KMS-11 (cell line): ENCODE measurements around the gene PRSS2.

Source experiments
- H2AFZ ChIP-seq: fragments of 200-600 bp; sonication (generic); 2 replicates; pipeline ENCODE4 v1.6.1; 2016; ENCODE audit warnings: antibody characterized with exemption, mixed run types, low read depth
- H3K27ac ChIP-seq: fragments of 200-600 bp; sonication (generic); 2 replicates; pipeline ENCODE4 v1.6.1; 2016; ENCODE audit warnings: mild to moderate bottlenecking, mixed run types
- H3K27me3 ChIP-seq: fragments of 200-600 bp; sonication (generic); 2 replicates; pipeline ENCODE4 v1.6.1; 2017; ENCODE audit warnings: mild to moderate bottlenecking, low read depth, mixed run types, moderate library complexity; ENCODE audit not compliant: insufficient read depth
- H3K36me3 ChIP-seq: fragments of 200-600 bp; sonication (generic); 2 replicates; pipeline ENCODE4 v1.6.1; 2017; ENCODE audit warnings: mild to moderate bottlenecking, mixed run types; ENCODE audit not compliant: insufficient read depth
- H3K4me1 ChIP-seq: fragments of 200-600 bp; sonication (generic); 2 replicates; pipeline ENCODE4 v1.6.1; 2016; ENCODE audit warnings: mild to moderate bottlenecking, low read depth, mixed run types; ENCODE audit not compliant: poor library complexity, severe bottlenecking
- H3K4me2 ChIP-seq: fragments of 200-600 bp; sonication (generic); 2 replicates; pipeline ENCODE4 v1.7.0; 2016; ENCODE audit warnings: mild to moderate bottlenecking, mixed run types
- H3K4me3 ChIP-seq: fragments of 200-600 bp; sonication (generic); IDR thresholded peaks from 2 replicates; pipeline ENCODE4 v1.6.1; 2017; ENCODE audit warnings: low read depth, low read length, mixed read lengths; ENCODE audit not compliant: insufficient read depth
- H3K79me2 ChIP-seq: fragments of 200-600 bp; sonication (generic); 2 replicates; pipeline ENCODE4 v1.6.1; 2016; ENCODE audit warnings: low read depth, mixed run types; ENCODE audit not compliant: insufficient read depth
- H3K9ac ChIP-seq: fragments of 200-600 bp; sonication (generic); 2 replicates; pipeline ENCODE4 v1.6.1; 2016; ENCODE audit warnings: mild to moderate bottlenecking, mixed run types
- H4K20me1 ChIP-seq: fragments of 200-600 bp; sonication (generic); 2 replicates; pipeline ENCODE4 v1.6.1; 2016; ENCODE audit warnings: mild to moderate bottlenecking, mixed run types; ENCODE audit not compliant: insufficient read depth
- CTCF ChIP-seq: fragments of 200-600 bp; sonication (generic); conservative IDR thresholded peaks from 2 replicates; pipeline ENCODE4 v1.6.1; 2017; ENCODE audit warnings: low read depth, mild to moderate bottlenecking, antibody characterized with exemption, low read length, moderate library complexity, mixed read lengths

PRSS2 gene

GRCh38 chr7:142793156-142793555, 22.4 kb downstream of the PRSS2 start:
- no peak for TF ChIP-seq CTCF
- Histone ChIP-seq H4K20me1 (no peaks in the 10 kb centered on the region), H3K4me1 (peaks cover 15% of the 10 kb centered on the region), H3K27me3 (no peaks in the 10 kb centered on the region), H2AFZ (no peak overlapping the region), H3K9ac (no peak overlapping the region), H3K4me2 (no peak overlapping the region), H3K27ac (no peak overlapping the region), H3K36me3 (no peaks in the 10 kb centered on the region), H3K79me2 (no peaks in the 10 kb centered on the region), H3K4me3 (no peak overlapping the region)

GRCh38 chr7:142795339-142795863, 24.6 kb downstream of the PRSS2 start:
- Histone ChIP-seq H2AFZ (no peak overlapping the region), H3K79me2 (no peaks in the 10 kb centered on the region), H3K4me1 (peaks cover 6% of the 10 kb centered on the region), H3K9ac (no peak overlapping the region), H4K20me1 (no peaks in the 10 kb centered on the region), H3K27ac (no peak overlapping the region), H3K36me3 (no peaks in the 10 kb centered on the region; the same call in 1 of the 2 replicates), H3K4me3 (no peak overlapping the region), H3K4me2 (no peak overlapping the region), H3K27me3 (no peaks in the 10 kb centered on the region)
- TF ChIP-seq CTCF: no peak

GRCh38 chr7:142796001-142796500, 25.3 kb downstream of the PRSS2 start:
- H3K4me2 ChIP-seq: no peak overlapping the region
- no peaks in the 10 kb centered on the region for H3K4me1 ChIP-seq
- no peak for TF ChIP-seq CTCF
- H3K36me3 ChIP-seq: no peaks in the 10 kb centered on the region; the same call in 1 of the 2 replicates
- H3K79me2 ChIP-seq: no peaks in the 10 kb centered on the region
- H3K27ac ChIP-seq: no peak overlapping the region
- H3K9ac ChIP-seq: no peak overlapping the region
- H3K27me3 ChIP-seq: no peaks in the 10 kb centered on the region
- no peak overlapping the region for H2AFZ ChIP-seq
- H3K4me3 ChIP-seq: no peak overlapping the region
- H4K20me1 ChIP-seq: no peaks in the 10 kb centered on the region

GRCh38 chr7:142796501-142797390, 26.0 kb downstream of the PRSS2 start:
- no peak overlapping the region for H3K4me3 ChIP-seq
- no peaks in the 10 kb centered on the region for H3K79me2 ChIP-seq
- H3K4me2 ChIP-seq: no peak overlapping the region
- H3K27me3 ChIP-seq: no peaks in the 10 kb centered on the region
- no peaks in the 10 kb centered on the region; the same call in 1 of the 2 replicates for H3K36me3 ChIP-seq
- H3K27ac ChIP-seq: no peak overlapping the region
- H3K4me1 ChIP-seq: no peaks in the 10 kb centered on the region
- H2AFZ ChIP-seq: no peak overlapping the region
- H3K9ac ChIP-seq: no peak overlapping the region
- no peak for TF ChIP-seq CTCF
- H4K20me1 ChIP-seq: no peaks in the 10 kb centered on the region
